Measurements from ENCODE around the gene ACIN1. TPM values are rescaled to one million over a fixed set of nuclear protein-coding genes. Genes with fewer than 3 reads are reported as not detected.

ACIN1 gene, protein sequence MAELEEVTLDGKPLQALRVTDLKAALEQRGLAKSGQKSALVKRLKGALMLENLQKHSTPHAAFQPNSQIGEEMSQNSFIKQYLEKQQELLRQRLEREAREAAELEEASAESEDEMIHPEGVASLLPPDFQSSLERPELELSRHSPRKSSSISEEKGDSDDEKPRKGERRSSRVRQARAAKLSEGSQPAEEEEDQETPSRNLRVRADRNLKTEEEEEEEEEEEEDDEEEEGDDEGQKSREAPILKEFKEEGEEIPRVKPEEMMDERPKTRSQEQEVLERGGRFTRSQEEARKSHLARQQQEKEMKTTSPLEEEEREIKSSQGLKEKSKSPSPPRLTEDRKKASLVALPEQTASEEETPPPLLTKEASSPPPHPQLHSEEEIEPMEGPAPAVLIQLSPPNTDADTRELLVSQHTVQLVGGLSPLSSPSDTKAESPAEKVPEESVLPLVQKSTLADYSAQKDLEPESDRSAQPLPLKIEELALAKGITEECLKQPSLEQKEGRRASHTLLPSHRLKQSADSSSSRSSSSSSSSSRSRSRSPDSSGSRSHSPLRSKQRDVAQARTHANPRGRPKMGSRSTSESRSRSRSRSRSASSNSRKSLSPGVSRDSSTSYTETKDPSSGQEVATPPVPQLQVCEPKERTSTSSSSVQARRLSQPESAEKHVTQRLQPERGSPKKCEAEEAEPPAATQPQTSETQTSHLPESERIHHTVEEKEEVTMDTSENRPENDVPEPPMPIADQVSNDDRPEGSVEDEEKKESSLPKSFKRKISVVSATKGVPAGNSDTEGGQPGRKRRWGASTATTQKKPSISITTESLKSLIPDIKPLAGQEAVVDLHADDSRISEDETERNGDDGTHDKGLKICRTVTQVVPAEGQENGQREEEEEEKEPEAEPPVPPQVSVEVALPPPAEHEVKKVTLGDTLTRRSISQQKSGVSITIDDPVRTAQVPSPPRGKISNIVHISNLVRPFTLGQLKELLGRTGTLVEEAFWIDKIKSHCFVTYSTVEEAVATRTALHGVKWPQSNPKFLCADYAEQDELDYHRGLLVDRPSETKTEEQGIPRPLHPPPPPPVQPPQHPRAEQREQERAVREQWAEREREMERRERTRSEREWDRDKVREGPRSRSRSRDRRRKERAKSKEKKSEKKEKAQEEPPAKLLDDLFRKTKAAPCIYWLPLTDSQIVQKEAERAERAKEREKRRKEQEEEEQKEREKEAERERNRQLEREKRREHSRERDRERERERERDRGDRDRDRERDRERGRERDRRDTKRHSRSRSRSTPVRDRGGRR
- 137 TPM for total RNA-seq
- long read RNA-seq, partial matches to known transcripts = 17 of 28 reads
- long read RNA-seq, other reads (novel, unspliced or antisense) = 10 of 28 reads

DNA sequence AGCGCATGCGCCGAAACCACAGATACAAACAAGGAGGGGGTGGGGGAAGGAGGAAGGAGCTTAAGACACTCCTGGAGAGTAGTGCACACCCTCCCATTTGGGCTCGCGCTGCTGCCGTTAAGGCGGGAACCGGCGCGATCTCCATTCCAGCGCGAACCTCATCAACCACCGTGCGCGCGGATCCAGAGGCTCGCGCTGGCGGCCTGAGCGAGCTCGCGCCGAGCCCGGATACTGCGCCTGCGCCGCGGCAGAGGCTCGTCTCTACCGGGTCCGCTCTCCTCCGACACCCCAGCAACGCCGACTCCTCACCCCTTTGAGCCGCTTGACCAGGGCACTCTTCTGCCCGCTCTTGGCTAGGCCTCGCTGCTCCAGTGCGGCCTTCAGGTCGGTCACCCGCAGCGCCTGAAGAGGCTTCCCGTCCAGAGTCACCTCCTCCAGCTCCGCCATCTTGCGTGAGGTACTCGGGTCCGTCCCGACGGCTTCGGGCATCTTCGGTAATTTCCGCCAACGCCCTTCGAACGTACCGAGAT lies at the start of gene ACIN1:
TSS of gene ACIN1 (minus strand) at position 471 of the 530 bp plus-strand sequence. CDS start at position 447, 24 bp downstream.
- DNase-seq (ENCODE audit: low spot score) = peak; percentile 99

DNA sequence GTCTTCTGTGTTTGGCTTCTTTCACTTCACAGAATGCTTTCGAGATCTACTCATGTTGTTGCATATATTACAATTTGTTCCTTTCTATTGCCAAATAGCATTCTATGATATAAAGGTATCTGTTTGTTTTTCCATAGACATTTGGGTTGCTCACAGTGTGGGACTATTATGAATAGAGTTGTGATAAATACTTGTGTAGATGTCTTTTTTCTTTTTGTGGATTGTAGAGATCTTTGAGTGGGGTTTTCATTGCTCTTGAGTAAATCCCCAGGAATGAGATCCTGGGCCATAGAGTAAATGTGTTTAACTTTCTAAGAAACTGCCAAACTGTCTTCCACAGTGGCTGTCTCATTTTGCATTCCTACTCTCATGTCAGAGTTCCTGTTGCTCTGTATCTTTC lies 49.0 kb upstream of the ACIN1 start:
- DNase-seq (ENCODE audit: low spot score) = no peak

GRCh38 chr14:23142826-23143225 lies 47.9 kb upstream of the ACIN1 start:
- no peak for DNase-seq (ENCODE audit: low spot score)

DNA sequence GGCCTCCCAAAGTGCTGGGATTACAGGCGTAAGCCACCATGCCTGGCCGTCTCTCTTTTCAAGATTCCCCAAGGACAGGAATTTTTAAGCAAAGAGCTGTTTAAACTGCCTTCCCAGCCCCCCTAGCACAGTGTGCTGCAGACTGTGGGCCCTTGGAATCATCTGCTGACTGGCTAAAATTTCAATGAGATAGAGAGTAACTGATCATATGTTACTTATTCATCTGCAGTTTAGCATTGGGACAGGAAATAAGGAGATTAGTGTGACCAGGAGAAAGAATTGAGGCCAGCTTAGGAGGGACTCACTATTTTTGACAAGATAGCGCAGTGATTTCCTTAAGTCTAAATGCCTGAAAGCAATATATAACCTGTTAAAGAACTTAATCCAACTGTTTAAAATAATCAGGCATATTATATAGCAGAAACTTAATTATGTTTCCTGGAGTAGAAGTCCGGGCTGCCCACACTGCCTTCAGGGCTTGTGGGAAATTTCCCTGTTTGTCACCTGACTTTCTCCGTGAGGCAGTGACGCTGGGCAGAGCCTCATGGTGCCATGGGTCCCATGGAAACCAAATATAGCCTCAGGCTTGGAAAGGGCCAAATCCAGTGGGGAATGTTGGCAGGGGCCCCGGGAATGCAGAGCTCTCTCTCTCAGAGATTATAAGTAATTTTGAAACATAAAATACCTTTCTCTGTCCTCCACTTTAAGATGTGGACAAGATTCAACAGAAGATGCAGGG lies 46.9 kb upstream of the ACIN1 start:
- no peak for DNase-seq (ENCODE audit: low spot score)

DNA sequence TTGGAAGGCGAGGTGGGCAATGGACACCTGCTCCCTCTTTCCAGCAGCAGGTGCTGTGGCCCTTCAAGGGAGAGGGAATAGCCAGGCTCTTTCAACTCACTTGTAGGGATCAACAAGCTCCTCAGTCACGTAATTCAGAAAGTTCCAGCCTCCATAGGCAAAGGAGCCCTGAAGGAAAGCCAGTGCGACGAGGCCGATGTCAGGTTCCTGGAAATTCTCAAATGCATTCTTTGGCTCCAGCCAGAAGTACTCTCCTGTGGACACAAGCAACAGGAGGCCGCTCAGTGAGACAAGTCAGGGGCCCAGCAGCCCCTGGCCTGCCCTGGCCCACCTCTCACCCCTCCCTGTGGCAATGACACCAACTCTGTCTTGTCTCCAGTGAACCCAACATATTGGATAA lies 45.4 kb upstream of the ACIN1 start:
- no peak for DNase-seq (ENCODE audit: low spot score)

GRCh38 chr14:23139874-23140273 lies 44.9 kb upstream of the ACIN1 start:
- DNase-seq (ENCODE audit: low spot score) = no peak

DNA sequence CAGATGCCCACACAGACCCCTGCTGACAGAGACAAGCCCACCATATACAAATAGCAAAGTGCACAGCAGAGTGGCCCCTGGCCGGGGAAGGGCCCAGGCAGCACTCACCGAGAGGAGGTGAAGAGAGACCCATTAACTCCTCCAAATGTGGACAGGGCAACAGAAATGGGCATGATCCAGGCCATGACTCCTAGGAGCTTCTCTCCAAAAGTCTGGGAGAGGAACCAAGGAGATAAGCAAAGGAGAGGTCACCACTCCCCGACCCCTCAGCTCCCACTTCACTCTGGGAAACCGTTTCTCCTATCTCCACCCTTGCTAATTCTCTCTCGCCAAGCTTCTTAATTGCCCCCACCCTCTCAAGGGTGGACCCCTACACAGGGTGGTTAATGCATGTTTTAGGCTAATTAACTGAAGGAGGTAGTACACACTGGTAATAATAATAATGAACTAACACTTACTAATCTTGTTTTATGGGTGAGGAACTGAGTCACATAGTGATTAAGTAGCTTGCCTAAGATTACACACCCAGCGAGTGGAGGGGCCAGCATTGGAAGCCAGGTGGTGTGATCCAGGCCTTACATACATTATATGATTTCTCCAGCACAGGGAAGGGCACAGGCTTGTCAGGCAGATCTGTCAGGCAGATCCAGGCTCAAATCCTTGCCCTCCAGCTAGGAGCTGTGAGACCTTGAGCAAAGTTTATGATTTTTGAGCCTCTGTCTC lies 43.0 kb upstream of the ACIN1 start:
- no peak for DNase-seq (ENCODE audit: low spot score)

DNA sequence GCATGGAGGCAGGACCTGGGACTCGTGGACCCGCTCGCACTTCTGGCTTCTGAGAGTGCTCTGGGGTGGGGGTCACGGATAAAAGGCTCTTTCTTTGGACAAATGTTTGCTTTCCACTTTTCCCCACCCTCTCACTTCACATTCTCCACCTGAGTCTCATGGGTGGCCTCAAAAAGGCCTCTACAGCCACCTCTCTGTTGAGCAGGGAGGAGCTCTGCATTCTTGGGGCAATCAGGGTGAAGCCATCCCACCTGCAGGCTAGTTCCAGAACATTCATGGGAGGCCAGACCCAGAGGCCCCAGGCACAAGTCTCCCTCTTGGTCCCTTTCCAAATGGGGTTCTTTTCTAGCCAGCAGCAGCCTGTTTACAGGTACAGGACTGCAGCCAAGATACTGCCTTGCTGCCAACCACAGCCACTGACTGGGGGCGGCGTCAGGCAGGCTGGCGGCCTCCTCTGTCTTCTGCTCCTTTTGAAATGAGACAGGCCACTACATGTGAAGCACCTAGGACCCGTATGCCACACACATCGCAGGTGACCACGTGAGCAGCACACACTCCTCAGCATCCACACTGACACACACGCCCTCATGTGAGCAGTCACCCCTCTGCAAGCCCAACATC lies 42.4 kb upstream of the ACIN1 start:
- DNase-seq (ENCODE audit: low spot score) = no peak

DNA sequence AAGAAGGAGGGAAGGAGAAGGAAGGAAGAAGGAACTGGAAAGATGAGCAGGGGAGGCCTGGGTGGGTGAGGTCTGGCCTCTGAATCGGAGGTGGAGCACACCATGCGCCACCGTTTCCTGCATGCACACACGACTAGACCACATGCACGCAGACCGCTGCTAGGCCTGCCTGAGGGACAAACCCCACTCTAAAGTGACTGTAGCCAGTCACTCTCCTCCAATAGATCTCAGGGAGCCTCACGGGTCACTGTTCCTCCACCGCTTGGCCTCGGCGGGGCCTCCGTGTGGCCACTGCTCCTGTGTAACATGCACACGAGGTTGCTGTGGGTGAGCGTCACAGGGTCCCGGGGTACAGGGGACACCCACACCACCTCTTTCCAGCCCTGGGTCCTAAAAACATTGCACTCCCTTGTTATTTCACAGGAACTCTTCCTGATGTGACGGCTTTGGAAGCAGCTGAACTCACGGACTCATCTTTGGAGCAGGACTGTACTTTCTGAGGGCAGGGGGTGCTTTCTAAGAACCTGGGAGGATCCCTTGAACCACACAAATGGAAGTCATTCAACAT lies 41.7 kb upstream of the ACIN1 start:
- DNase-seq (ENCODE audit: low spot score) = no peak

GRCh38 chr14:23132970-23133369 lies 38.0 kb upstream of the ACIN1 start:
- DNase-seq (ENCODE audit: low spot score) = no peak

- no peak for DNase-seq (ENCODE audit: low spot score)
Measured at GRCh38 chr14:23131482-23131881, 36.5 kb upstream of the ACIN1 start.

DNA sequence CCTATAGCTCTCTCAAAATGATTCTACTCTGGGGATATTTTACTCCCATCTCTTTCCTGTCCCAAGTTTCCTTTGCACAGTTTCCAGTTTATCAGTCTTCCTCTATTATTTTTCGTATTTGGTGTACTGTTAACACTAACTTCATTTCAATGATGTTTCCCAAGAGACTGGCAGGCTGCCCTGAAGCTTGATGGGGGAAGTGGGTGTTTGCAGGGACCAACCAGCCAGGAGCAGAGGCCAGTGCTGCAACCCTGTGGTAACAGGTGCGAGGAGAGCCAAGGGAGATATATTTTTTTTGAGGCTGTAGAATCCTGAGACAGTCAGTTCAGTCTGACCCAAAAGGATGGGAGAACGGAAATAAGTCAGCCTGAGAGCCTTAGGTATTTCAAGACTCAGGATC lies 35.9 kb upstream of the ACIN1 start:
- no peak for DNase-seq (ENCODE audit: low spot score)

DNA sequence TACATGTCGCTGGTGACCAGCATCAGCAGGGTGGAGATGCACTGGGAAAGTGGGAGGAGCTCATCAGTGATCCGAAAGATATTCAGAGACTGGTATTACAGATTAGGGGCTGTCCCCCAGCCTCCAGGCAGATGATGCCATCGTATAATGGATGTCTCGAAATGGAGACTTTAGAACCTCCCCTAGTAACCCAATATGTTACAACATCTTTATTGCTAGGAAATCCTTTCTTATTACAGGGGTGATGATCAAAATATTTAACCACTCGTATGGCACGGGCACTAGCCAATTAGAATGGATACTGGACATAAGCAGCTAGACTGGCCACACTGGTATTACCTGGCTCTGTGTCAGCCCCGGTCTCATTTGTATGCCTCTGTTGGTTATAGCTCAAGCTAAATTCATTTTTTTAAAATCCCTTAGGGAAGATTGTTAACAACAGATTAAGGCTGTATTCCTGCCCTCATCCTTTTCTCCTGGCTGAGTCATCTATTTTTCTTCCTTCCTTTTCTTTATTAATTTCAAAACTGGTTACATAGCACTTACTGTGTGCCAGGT lies 34.9 kb upstream of the ACIN1 start:
- no peak for DNase-seq (ENCODE audit: low spot score)

DNA sequence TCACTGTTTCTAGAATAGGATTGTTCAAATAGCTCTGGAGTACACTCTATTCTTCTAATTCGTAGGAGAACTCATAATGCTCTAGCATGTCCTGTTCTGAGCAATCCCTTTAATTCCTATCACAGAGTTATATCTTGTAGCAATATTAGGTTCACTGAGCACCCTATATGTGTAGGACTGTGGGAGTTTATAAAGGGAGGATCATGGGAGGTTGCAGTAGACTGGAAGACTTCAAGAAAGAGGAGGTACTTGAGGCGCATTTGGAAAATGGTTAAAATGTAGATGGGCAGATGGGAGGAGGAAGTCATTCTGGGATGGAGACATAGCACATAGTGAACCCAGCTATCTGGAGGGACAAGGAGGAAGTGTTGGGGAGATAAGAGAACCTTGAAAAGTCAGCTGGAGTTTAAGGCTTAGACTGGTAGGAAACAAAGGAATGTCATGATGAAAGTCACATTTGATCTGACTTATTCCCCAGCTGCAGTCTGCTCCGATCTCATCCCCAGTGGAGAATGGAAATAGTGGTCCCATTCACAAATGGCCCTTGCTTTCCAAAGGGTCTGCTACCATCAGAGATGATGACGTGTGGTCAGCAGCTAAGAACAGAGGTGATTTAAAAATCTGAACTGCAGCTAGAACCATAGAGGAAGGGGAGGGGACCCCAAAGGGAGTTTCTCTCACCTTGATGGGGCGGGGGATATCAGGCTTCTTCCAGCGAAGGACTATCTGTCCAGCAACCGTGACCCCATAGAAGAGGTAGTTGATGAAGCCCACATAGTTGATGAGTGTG lies 34.2 kb upstream of the ACIN1 start:
- no peak for DNase-seq (ENCODE audit: low spot score)

DNA sequence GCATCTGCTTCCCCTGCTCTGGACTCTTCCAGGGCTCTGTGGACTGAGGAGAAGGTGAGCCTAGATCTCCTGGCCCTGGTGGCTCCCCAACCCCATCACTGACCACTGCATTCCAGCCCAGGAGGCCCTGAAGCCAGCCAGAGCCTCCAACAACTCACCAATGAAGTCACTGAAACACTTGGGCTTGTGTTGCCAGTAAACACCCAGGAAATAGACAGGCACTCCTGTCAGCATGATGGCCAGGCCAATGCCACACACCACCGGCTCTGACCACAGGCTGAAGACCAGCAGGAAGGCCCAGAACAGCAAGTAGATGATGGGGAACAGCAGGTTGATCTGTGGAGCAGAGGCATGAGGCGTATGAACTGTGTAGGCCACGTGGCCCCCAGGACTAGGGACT lies 32.9 kb upstream of the ACIN1 start:
- DNase-seq (ENCODE audit: low spot score) = no peak

DNA sequence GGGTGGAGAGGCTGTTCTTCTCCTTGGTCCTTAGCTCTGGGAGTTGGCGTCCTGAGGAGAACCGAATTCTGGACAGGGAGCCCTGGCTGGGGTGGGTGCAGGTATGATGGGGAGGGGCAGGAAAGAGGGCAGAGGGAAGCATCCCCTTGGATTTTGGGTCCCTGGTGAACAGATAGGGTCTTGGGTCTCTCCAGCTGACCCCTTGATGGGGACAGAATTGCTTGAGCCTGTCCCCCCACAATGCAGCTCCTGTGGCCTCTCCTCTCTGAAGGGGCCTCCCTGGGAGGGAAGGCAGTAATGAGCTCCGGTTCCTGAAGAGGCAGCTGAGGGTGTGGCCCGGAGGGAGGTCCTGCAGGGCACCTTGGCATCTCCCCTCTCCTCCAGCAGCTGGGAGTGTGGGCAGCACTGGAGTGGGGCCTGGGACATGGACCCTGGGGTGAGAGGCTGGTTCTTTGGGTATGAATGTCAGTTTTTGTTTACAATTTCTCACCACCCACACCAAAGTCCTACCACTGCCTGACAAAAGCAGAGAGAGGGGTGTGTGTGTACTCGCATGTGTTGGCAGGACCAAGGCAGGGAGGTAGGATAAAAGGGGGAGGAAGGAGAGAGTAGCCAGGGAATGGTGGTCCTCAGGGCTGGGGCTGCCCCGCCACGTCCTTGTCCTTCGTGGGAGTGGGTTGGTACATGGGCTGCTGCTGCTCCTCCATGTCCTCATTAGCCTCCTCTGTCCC lies 31.8 kb upstream of the ACIN1 start:
- DNase-seq (ENCODE audit: low spot score) = no peak

DNA sequence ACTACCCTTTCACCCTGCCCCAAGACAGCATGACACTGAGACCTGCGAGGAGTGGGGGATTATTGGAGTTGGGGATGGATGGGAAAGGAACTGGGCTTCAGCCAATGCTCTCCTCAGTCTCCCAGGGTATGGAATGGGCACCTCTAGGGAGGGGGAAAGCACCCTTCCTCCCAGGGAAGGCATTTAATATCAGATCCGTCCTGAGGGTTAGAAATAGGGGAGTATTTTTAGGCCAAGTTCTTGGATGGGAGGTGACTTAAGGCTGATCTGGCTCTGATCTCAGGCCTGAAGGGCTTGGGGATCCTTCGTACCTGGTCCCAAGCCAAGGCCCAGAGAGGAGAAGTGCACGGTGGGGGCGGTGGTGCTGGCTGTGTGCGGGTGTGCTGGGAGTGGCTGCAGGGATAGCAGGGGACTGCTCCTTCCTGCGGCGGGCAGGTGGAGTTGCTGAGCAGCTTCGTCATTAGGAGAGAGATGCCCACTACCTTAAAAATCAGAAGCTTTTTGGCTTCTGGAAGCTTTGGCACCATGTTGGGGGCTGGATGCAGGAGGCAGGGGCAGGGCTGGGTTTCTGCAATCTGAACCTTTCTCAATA lies 31.1 kb upstream of the ACIN1 start:
- DNase-seq (ENCODE audit: low spot score) = no peak

Data from mesenteric fat pad (tissue), 1 donor.